ENCODE results near the gene TRIO. TPM values are rescaled to one million over a fixed set of nuclear protein-coding genes. Genes with fewer than 3 reads are reported as not detected.

Gene TRIO
- total RNA-seq, 1 donor from 2014 or later = 76.8 TPM

GRCh38 chr5:14476786-14477435 is 333.8 kb downstream of the TRIO start:
- peak in 1 of 2 donors; percentile 47 for DNase-seq (ENCODE audit: low read depth in 2 of 2)

GRCh38 chr5:14479143-14479696 is 336.1 kb downstream of the TRIO start:
- DNase-seq (ENCODE audit: low read depth in 2 of 2) = no peak

- DNase-seq (ENCODE audit: low read depth in 2 of 2) = no peak
These were observed 338.2 kb downstream of the TRIO start for GRCh38 chr5:14481349-14481748.

- no peak for DNase-seq (ENCODE audit: low read depth in 2 of 2)
These were observed 338.9 kb downstream of the TRIO start for GRCh38 chr5:14482085-14482484.

GRCh38 chr5:14483504-14484157 is 340.5 kb downstream of the TRIO start:
- DNase-seq (ENCODE audit: low read depth in 2 of 2) = no peak

GRCh38 chr5:14486486-14486885 is 343.3 kb downstream of the TRIO start:
- no peak for DNase-seq (ENCODE audit: low read depth in 2 of 2)

GRCh38 chr5:14486996-14487896 is 344.1 kb downstream of the TRIO start:
- DNase-seq (ENCODE audit: low read depth in 2 of 2) = no peak

- no peak for DNase-seq (ENCODE audit: low read depth in 2 of 2)
These were observed 344.9 kb downstream of the TRIO start for GRCh38 chr5:14487897-14488570.

GRCh38 chr5:14488709-14489108 is 345.6 kb downstream of the TRIO start:
- peak in 1 of 2 donors; percentile 12 for DNase-seq (ENCODE audit: low read depth in 2 of 2)

- no peak for DNase-seq (ENCODE audit: low read depth in 2 of 2)
These were observed 346.5 kb downstream of the TRIO start for GRCh38 chr5:14489643-14490042.

GRCh38 chr5:14490309-14490711 is 347.2 kb downstream of the TRIO start:
- DNase-seq (ENCODE audit: low read depth in 2 of 2) = no peak

GRCh38 chr5:14491015-14491915 is 348.1 kb downstream of the TRIO start:
- DNase-seq (ENCODE audit: low read depth in 2 of 2) = no peak

GRCh38 chr5:14492331-14492964 is 349.3 kb downstream of the TRIO start:
- no peak for DNase-seq (ENCODE audit: low read depth in 2 of 2)

GRCh38 chr5:14495301-14495700 is 352.2 kb downstream of the TRIO start:
- DNase-seq (ENCODE audit: low read depth in 2 of 2) = no peak

GRCh38 chr5:14497311-14497710 is 354.2 kb downstream of the TRIO start:
- DNase-seq (ENCODE audit: low read depth in 2 of 2) = no peak

GRCh38 chr5:14501353-14502293 is 358.5 kb downstream of the TRIO start:
- DNase-seq (ENCODE audit: low read depth in 2 of 2) = no peak

GRCh38 chr5:14502294-14502690 is 359.1 kb downstream of the TRIO start:
- DNase-seq (ENCODE audit: low read depth in 2 of 2) = no peak

GRCh38 chr5:14503017-14503680 is 360.0 kb downstream of the TRIO start:
- no peak for DNase-seq (ENCODE audit: low read depth in 2 of 2)
